HepG2 (cell line): Measurements from ENCODE around the gene SAMD4A.

ENCODE experiments used
- CHD2 ChIP-seq: IDR thresholded peaks from 2 replicates; pipeline ENCODE4 v1.6.1; 2011; ENCODE audit warnings: low read depth, low read length, improper control_type of control experiment
- GTF3A ChIP-seq: sonication (generic); formaldehyde crosslinking; conservative IDR thresholded peaks from 2 replicates; pipeline ENCODE4 v1.4.0; 2020; ENCODE audit warnings: mild to moderate bottlenecking, missing genetic modification reagents
- TF ChIP-seq, protein P1 (sequence below): sonication (generic); formaldehyde crosslinking; IDR thresholded peaks from 2 replicates; pipeline ENCODE4 v1.8.0; 2022; ENCODE audit warnings: mild to moderate bottlenecking, missing genetic modification reagents

DNA sequence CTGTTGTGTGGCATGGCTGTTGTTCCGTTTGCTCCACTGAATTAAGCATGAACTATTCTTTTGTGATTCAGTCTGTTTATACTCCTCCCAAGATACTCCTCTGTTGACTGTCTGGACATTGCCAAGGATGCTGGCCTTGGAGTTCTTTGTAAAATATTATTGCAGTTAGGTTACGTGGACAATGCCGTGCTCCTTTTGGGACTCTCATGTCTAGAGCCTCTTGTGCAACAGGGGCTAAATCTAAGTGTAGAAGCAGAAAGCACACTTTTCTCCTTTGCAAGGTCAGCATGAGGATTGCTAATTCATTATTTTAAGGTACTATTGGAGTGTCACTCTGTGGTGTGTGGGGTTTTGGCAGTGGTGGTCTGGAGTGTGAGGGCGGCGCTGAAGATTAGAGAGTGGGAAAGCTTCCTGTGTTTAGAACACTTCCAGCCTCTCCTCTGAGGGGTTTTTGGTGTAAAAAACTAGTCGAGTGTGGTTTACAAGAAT, 125.4 kb downstream of the SAMD4A start:
- TF ChIP-seq, protein P1, sequence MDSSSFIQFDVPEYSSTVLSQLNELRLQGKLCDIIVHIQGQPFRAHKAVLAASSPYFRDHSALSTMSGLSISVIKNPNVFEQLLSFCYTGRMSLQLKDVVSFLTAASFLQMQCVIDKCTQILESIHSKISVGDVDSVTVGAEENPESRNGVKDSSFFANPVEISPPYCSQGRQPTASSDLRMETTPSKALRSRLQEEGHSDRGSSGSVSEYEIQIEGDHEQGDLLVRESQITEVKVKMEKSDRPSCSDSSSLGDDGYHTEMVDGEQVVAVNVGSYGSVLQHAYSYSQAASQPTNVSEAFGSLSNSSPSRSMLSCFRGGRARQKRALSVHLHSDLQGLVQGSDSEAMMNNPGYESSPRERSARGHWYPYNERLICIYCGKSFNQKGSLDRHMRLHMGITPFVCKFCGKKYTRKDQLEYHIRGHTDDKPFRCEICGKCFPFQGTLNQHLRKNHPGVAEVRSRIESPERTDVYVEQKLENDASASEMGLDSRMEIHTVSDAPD (CRISPR knock-in tag): no peak
- no peak for TF ChIP-seq CHD2
- TF ChIP-seq GTF3A (CRISPR knock-in tag): no peak
